Lung (tissue), 12 donors: ENCODE results near the gene KDM6A. TPM values are rescaled to one million over a fixed set of nuclear protein-coding genes. Genes with fewer than 3 reads are reported as not detected.
"Not testable (repeated sequence)": the region's sequence is repeated elsewhere in the genome, so short reads cannot be mapped to it uniquely, and the experiment has no call there.

Experiments
- ATAC-seq: fragments of 200-7000 bp; cut with Tn5 transposase; one replicate; pipeline ENCODE4 v1.9.1; 2020; ENCODE audit warnings: moderate number of reproducible peaks; ENCODE audit not compliant: insufficient read depth, low FRiP score
- DNase-seq, 3 donors: peaks; one replicate each; pipeline ENCODE4 v3.0.0-alpha.2; 2013 to 2017
- H3K27ac ChIP-seq, 2 donors: one replicate each; pipeline ENCODE4 v1.5.1; 2013; ENCODE audit warnings: mild to moderate bottlenecking in 2 of 2, moderate library complexity in 2 of 2, control low read depth in 1 of 2, inconsistent platforms in 1 of 2, low read depth in 1 of 2, low read length in 1 of 2
- H3K27me3 ChIP-seq, 3 donors: one replicate each; pipeline ENCODE4 v1.5.1; 2013; ENCODE audit warnings: low read length in 2 of 3; ENCODE audit not compliant: control insufficient read depth in 3 of 3, insufficient read depth in 3 of 3
- H3K36me3 ChIP-seq, 4 donors: one replicate each; pipeline ENCODE4 v1.5.1; 2013; ENCODE audit warnings: low read length in 4 of 4, mild to moderate bottlenecking in 1 of 4, moderate library complexity in 1 of 4; ENCODE audit not compliant: control insufficient read depth in 4 of 4, insufficient read depth in 4 of 4
- H3K4me1 ChIP-seq, 5 donors: one replicate each; pipeline ENCODE4 v1.5.1; 2013; ENCODE audit warnings: low read length in 5 of 5, mild to moderate bottlenecking in 2 of 5, moderate library complexity in 1 of 5; ENCODE audit not compliant: control insufficient read depth in 5 of 5, insufficient read depth in 5 of 5
- H3K4me3 ChIP-seq: one replicate; pipeline ENCODE4 v1.5.1; 2013; ENCODE audit warnings: mild to moderate bottlenecking, control low read depth, moderate library complexity
- H3K9ac ChIP-seq, 2 donors: one replicate each; pipeline ENCODE4 v1.5.1; 2013; ENCODE audit warnings: low read length in 2 of 2, control low read depth in 1 of 2; ENCODE audit not compliant: insufficient read depth in 1 of 2
- H3K9me3 ChIP-seq, 4 donors: one replicate each; pipeline ENCODE4 v1.5.1; 2013; ENCODE audit warnings: low read length in 3 of 4, mild to moderate bottlenecking in 1 of 4, moderate library complexity in 1 of 4; ENCODE audit not compliant: control insufficient read depth in 4 of 4, insufficient read depth in 3 of 4
- CTCF ChIP-seq: IDR thresholded peaks from 2 replicates; pipeline ENCODE4 v1.5.1; 2012; ENCODE audit warnings: mild to moderate bottlenecking; ENCODE audit errors: control extremely low read depth, extremely low read depth
- WGBS, 2 donors: extraction: QIAGEN DNeasy Blood & Tissue Kit; methylation state at CpG; one replicate each; pipeline ENCODE4 v1.1.7; 2013; 5-methylcytosine and 5-hydroxymethylcytosine counted together
- polyA plus RNA-seq, 2 donors: library from polyadenylated mRNA; stranded (reverse); fragments of 200-250 nt; gene quantifications; one replicate each; pipeline ENCODE4 v1.2.1, GENCODE V29; 2013
- total RNA-seq, 2 donors: library from RNA; depleted of rRNA in 1 of 2; stranded (reverse); fragments of >200 nt in 1 of 2; gene quantifications; one replicate each; pipeline ENCODE4 v1.2.1, GENCODE V29; 2014 to 2021
- donor health status: control.
- donor health status: control.
- donor health status: Bipolar disorder and iron deficiency.
- donor health status: healthy.
- donor health status: DM: yes; HTN: yes; CAD: no.

KDM6A gene
- total and polyA plus RNA-seq, 4 donors: 7.6 to 141 (median 23.5) TPM

- no peaks in the 10 kb centered on the region for H3K9me3 ChIP-seq
- H3K27ac ChIP-seq: no peak overlapping the region
- no peak for ATAC-seq
- no peaks in the 10 kb centered on the region for H3K36me3 ChIP-seq
- DNase-seq: no peak
- no peaks in the 10 kb centered on the region for H3K27me3 ChIP-seq
- no peak for TF ChIP-seq CTCF
- no peak overlapping the region for H3K9ac ChIP-seq
- 86 to 91% methylated on average over 3 of the region's 3 CpGs for WGBS, 2 donors
- no peak overlapping the region for H3K4me3 ChIP-seq
- no peaks in the 10 kb centered on the region for H3K4me1 ChIP-seq
These were observed 158.9 kb downstream of the KDM6A start for GRCh38 chrX:45031830-45032378.

- no peak for TF ChIP-seq CTCF
- ATAC-seq: no peak
- no peak overlapping the region for H3K27ac ChIP-seq
- WGBS, 2 donors: 85 to 86% methylated on average over 2 of the region's 2 CpGs
- no peaks in the 10 kb centered on the region for H3K4me1 ChIP-seq
- no peaks in the 10 kb centered on the region for H3K27me3 ChIP-seq
- DNase-seq: no peak
- H3K4me3 ChIP-seq: no peak overlapping the region
- peaks cover 0 to 1% (median 0%) of the 10 kb centered on the region in 4 donors for H3K36me3 ChIP-seq
- H3K9ac ChIP-seq: no peak overlapping the region
- no peaks in the 10 kb centered on the region for H3K9me3 ChIP-seq
These were observed 162.1 kb downstream of the KDM6A start for GRCh38 chrX:45035071-45035470.

- no peak overlapping the region for H3K9ac ChIP-seq
- peaks cover 0 to 1% (median 0%) of the 10 kb centered on the region in 4 donors for H3K36me3 ChIP-seq
- no peaks in the 10 kb centered on the region for H3K9me3 ChIP-seq
- H3K27ac ChIP-seq: no peak overlapping the region
- no peaks in the 10 kb centered on the region for H3K4me1 ChIP-seq
- H3K27me3 ChIP-seq: no peaks in the 10 kb centered on the region
- TF ChIP-seq CTCF: no peak
- no peak for DNase-seq
- H3K4me3 ChIP-seq: no peak overlapping the region
- no peak for ATAC-seq
- WGBS, 2 donors: 95 to 96% methylated on average over 4 of the region's 4 CpGs
These were observed 163.2 kb downstream of the KDM6A start for GRCh38 chrX:45036161-45036560.

GRCh38 chrX:45040137-45040536 is 167.1 kb downstream of the KDM6A start:
- 94% methylated on average over 21 of the region's 28 CpGs; no CpG with 5 or more reads in 1 of the 2 donors for WGBS, 2 donors
- not testable (repeated sequence) for H3K27me3 ChIP-seq, H3K9ac ChIP-seq, H3K27ac ChIP-seq, DNase-seq, H3K4me1 ChIP-seq, H3K9me3 ChIP-seq, ATAC-seq, H3K4me3 ChIP-seq, H3K36me3 ChIP-seq
